GM10248 (cell line): ENCODE data around the gene PLCB2.

ENCODE experiments used
- CTCF ChIA-PET: fragments of 300-600 bp; sonication (Branson Sonifier 250); formaldehyde crosslinking; extraction: SDS; loops from one replicate; lab custom pipeline; 2021; ENCODE audit warnings: antibody characterized with exemption; lab: Yijun Ruan, JAX
- POLR2A ChIA-PET: fragments of 350-650 bp; sonication (Branson Sonifier 250); formaldehyde crosslinking; extraction: SDS; loops from one replicate; lab custom pipeline; 2020; ENCODE audit warnings: antibody characterized with exemption; lab: Yijun Ruan, JAX
- DNase-seq: peaks from one replicate; pipeline ENCODE4 v3.0.0; 2012; ENCODE audit errors: extremely low spot score
- CTCF ChIP-seq: IDR thresholded peaks from 2 replicates; pipeline ENCODE4 v1.5.1; 2012; ENCODE audit warnings: mild to moderate bottlenecking, low read depth; ENCODE audit errors: extremely low read depth, missing control alignments, control extremely low read depth

The PLCB2 gene

GRCh38 chr15:40252438-40253166, 55.1 kb downstream of the PLCB2 start:
- ChIA-PET CTCF (interaction anchor here (19.5 kb wide), 1 partner anchor 24 kb away, joined by 308 read pairs; no protein-coding TSS in a partner anchor), POLR2A (no interaction called here)
- DNase-seq = no peak
- no peak for TF ChIP-seq CTCF

- no peak for DNase-seq
- no peak for TF ChIP-seq CTCF
- CTCF ChIA-PET = interaction anchor here (19.5 kb wide), 1 partner anchor 24 kb away, joined by 308 read pairs; no protein-coding TSS in a partner anchor
- POLR2A ChIA-PET = no interaction called here
These were observed 55.6 kb downstream of the PLCB2 start for GRCh38 chr15:40252141-40252437.

GRCh38 chr15:40251486-40252140, 56.1 kb downstream of the PLCB2 start:
- TF ChIP-seq CTCF = no peak
- POLR2A ChIA-PET = no interaction called here
- DNase-seq = no peak
- CTCF ChIA-PET = interaction anchor here (3.7 kb wide), 1 partner anchor 23 kb away, joined by 22 read pairs; no protein-coding TSS in a partner anchor

GRCh38 chr15:40250771-40251483, 56.8 kb downstream of the PLCB2 start:
- DNase-seq = no peak
- TF ChIP-seq CTCF = no peak
- ChIA-PET CTCF (interaction anchor here (0.7 to 3.7 kb wide), 4 partner anchors 23 to 67 kb away, joined by 3 to 22 read pairs (median 4); no protein-coding TSS in a partner anchor), POLR2A (no interaction called here)

GRCh38 chr15:40250304-40250656, 57.5 kb downstream of the PLCB2 start:
- ChIA-PET CTCF (interaction anchor here (0.7 to 3.7 kb wide), 5 partner anchors 11 to 67 kb away, joined by 3 to 22 read pairs (median 3); no protein-coding TSS in a partner anchor), POLR2A (no interaction called here)
- TF ChIP-seq CTCF = no peak
- no peak for DNase-seq
